Neutrophil (primary cell): ENCODE results near the gene ADORA2B.
"Not testable (repeated sequence)": the region's sequence is repeated elsewhere in the genome, so short reads cannot be mapped to it uniquely, and the experiment has no call there.

ENCODE experiments used
- H3K27ac ChIP-seq: fragments of 200-600 bp; sonication (generic); 2 replicates; pipeline ENCODE4 v1.5.1; 2016; ENCODE audit warnings: mild to moderate bottlenecking, moderate library complexity
- H3K27me3 ChIP-seq: fragments of 200-600 bp; sonication (generic); 2 replicates; pipeline ENCODE4 v1.6.0; 2016; ENCODE audit warnings: mild to moderate bottlenecking
- H3K36me3 ChIP-seq: fragments of 200-600 bp; sonication (generic); 2 replicates; pipeline ENCODE4 v1.5.1; 2017
- H3K4me1 ChIP-seq, 2 experiments: fragments of 200-600 bp in 1 of 2; sonication (generic) in 1 of 2; 1 replicate in 1 of 2; 2 replicates in 1 of 2; pipeline versions ENCODE4 v1.5.1 to v1.6.1; 2013 to 2016; ENCODE audit warnings: low read depth in 1 of 2, low read length in 1 of 2, mild to moderate bottlenecking in 1 of 2, moderate library complexity in 1 of 2; ENCODE audit not compliant: control insufficient read depth in 1 of 2, insufficient read depth in 1 of 2
- H3K4me3 ChIP-seq, 2 experiments: fragments of 200-600 bp in 1 of 2; sonication (generic) in 1 of 2; 1 replicate in 1 of 2; 2 replicates in 1 of 2; pipeline ENCODE4 v1.5.1; 2013 to 2016; ENCODE audit warnings: low read depth in 1 of 2, low read length in 1 of 2, mild to moderate bottlenecking in 1 of 2, moderate library complexity in 1 of 2
- H3K9me3 ChIP-seq: fragments of 200-600 bp; sonication (generic); 2 replicates; pipeline ENCODE4 v1.5.1; 2016
- TF ChIP-seq, protein P1 (sequence below): fragments of 200-600 bp; sonication (generic); IDR thresholded peaks from 2 replicates; pipeline ENCODE4 v1.5.1; 2016; ENCODE audit warnings: antibody characterized with exemption

The ADORA2B gene

GRCh38 chr17:15931394-15931793, 13.5 kb upstream of the ADORA2B start:
- Histone ChIP-seq H3K27ac (no peak overlapping the region), H3K4me1 (peaks cover 22 to 23% of the 10 kb centered on the region in 2 experiments), H3K4me3 (no peak overlapping the region), H3K36me3 (no peaks in the 10 kb centered on the region), H3K9me3 (no peaks in the 10 kb centered on the region), H3K27me3 (no peaks in the 10 kb centered on the region)
- TF ChIP-seq, protein P1, sequence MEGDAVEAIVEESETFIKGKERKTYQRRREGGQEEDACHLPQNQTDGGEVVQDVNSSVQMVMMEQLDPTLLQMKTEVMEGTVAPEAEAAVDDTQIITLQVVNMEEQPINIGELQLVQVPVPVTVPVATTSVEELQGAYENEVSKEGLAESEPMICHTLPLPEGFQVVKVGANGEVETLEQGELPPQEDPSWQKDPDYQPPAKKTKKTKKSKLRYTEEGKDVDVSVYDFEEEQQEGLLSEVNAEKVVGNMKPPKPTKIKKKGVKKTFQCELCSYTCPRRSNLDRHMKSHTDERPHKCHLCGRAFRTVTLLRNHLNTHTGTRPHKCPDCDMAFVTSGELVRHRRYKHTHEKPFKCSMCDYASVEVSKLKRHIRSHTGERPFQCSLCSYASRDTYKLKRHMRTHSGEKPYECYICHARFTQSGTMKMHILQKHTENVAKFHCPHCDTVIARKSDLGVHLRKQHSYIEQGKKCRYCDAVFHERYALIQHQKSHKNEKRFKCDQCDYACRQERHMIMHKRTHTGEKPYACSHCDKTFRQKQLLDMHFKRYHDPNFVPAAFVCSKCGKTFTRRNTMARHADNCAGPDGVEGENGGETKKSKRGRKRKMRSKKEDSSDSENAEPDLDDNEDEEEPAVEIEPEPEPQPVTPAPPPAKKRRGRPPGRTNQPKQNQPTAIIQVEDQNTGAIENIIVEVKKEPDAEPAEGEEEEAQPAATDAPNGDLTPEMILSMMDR = no peak

GRCh38 chr17:15934866-15935265, 10.1 kb upstream of the ADORA2B start:
- Histone ChIP-seq H3K27ac (no peak overlapping the region), H3K36me3 (no peaks in the 10 kb centered on the region), H3K4me3 (no peak overlapping the region), H3K9me3 (no peaks in the 10 kb centered on the region), H3K4me1 (no peaks in the 10 kb centered on the region), H3K27me3 (no peaks in the 10 kb centered on the region)
- TF ChIP-seq, protein P1 = no peak

DNA sequence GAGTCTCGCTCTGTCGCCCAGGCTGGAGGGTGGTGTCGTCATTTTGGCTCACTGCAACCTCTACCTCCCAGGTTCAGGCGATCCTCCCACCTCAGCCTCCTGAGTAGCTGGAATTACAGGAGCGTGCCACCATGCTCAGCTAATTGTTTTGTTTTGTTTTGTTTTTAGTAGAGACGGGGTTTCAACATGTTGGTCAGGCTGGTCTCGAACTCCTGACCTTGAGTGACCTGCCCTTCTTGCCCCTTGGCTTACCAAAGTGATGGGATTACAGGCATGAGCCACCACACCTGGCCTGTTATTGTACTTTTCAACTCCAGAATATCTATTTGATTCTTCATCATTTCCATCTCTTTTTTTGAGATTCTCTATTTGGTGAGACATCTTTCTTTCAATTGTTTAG, 9.0 kb upstream of the ADORA2B start:
- Histone ChIP-seq H3K36me3 (no peaks in the 10 kb centered on the region), H3K27ac (no peak overlapping the region), H3K4me3 (no peak overlapping the region), H3K9me3 (no peaks in the 10 kb centered on the region), H3K27me3 (no peaks in the 10 kb centered on the region), H3K4me1 (no peaks in the 10 kb centered on the region)
- TF ChIP-seq, protein P1 = no peak

DNA sequence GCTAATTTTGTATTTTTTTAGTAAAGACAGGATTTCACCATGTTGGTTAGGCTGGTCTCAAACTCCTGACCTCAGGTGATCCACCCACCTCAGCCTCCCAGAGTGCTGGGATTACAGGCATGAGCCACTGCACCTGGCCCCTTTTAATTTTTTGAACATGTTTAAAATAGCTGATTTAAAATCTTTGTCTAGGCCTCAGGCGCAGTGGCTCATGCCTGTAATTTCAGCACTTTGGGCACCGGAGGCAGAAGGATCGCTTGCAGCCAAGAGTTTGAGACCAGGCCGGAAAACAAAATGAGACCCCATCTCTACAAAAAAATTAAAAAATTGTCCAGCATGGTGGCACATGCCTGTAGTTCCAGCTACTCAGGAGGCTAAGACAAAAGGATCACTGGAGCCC, 8.4 kb upstream of the ADORA2B start:
- not testable (repeated sequence) for H3K4me3 ChIP-seq, H3K27ac ChIP-seq, H3K4me1 ChIP-seq, H3K27me3 ChIP-seq, H3K9me3 ChIP-seq, H3K36me3 ChIP-seq

- Histone ChIP-seq H3K9me3 (no peaks in the 10 kb centered on the region), H3K36me3 (no peaks in the 10 kb centered on the region), H3K27ac (peak overlapping the region; percentile 4), H3K4me1 (peaks cover 32 to 34% of the 10 kb centered on the region in 2 experiments), H3K4me3 (no peak overlapping the region), H3K27me3 (peaks cover 32% of the 10 kb centered on the region)
- TF ChIP-seq, protein P1 = no peak
Measured at GRCh38 chr17:15941781-15942180, 3.1 kb upstream of the ADORA2B start.

GRCh38 chr17:15942207-15942833, 2.6 kb upstream of the ADORA2B start:
- H3K4me1 ChIP-seq = peaks cover 32 to 34% of the 10 kb centered on the region in 2 experiments
- H3K36me3 ChIP-seq = no peaks in the 10 kb centered on the region
- TF ChIP-seq, protein P1 = no peak
- H3K27ac ChIP-seq = peak overlapping the region; percentile 4
- H3K9me3 ChIP-seq = no peaks in the 10 kb centered on the region
- H3K4me3 ChIP-seq = no peak overlapping the region
- peaks cover 34% of the 10 kb centered on the region for H3K27me3 ChIP-seq
